Smooth muscle cell (in vitro differentiated cells): ENCODE results near the gene KRTAP2-1. TPM values are rescaled to one million over a fixed set of nuclear protein-coding genes. Genes with fewer than 3 reads are reported as not detected.

Source experiments
- DNase-seq: peaks from one replicate; lab custom pipeline; 2025; ENCODE audit not compliant: unreplicated experiment; lab: John Stamatoyannopoulos, UW
- H2AFZ ChIP-seq: fragments of 200-600 bp; sonication (generic); 2 replicates; pipeline ENCODE4 v1.6.0; 2016; ENCODE audit warnings: antibody characterized with exemption, low read depth, mild to moderate bottlenecking
- H3F3A ChIP-seq: fragments of 200-600 bp; sonication (generic); 2 replicates; pipeline ENCODE4 v1.6.0; 2017; ENCODE audit warnings: antibody characterized with exemption, low read depth
- H3K27ac ChIP-seq: fragments of 200-600 bp; sonication (generic); 2 replicates; pipeline ENCODE4 v1.5.1; 2016; ENCODE audit warnings: low read depth, mild to moderate bottlenecking
- H3K27me3 ChIP-seq: fragments of 200-600 bp; sonication (generic); 2 replicates; pipeline ENCODE4 v1.6.1; 2016; ENCODE audit warnings: low read depth, mild to moderate bottlenecking
- H3K36me3 ChIP-seq: fragments of 200-600 bp; sonication (generic); 2 replicates; pipeline ENCODE4 v1.5.1; 2016; ENCODE audit warnings: low read depth
- H3K4me1 ChIP-seq: fragments of 200-600 bp; sonication (generic); 2 replicates; pipeline ENCODE4 v1.5.1; 2016; ENCODE audit warnings: low read depth
- H3K4me2 ChIP-seq: fragments of 200-600 bp; sonication (generic); 2 replicates; pipeline ENCODE4 v1.6.0; 2016; ENCODE audit warnings: mild to moderate bottlenecking
- H3K4me3 ChIP-seq: fragments of 200-600 bp; sonication (generic); 2 replicates; pipeline ENCODE4 v1.5.1; 2016; ENCODE audit warnings: mild to moderate bottlenecking
- H3K79me2 ChIP-seq: fragments of 200-600 bp; sonication (generic); 2 replicates; pipeline ENCODE4 v1.6.0; 2016; ENCODE audit warnings: low read depth, mild to moderate bottlenecking
- H3K9ac ChIP-seq: fragments of 200-600 bp; sonication (generic); 2 replicates; pipeline ENCODE4 v1.6.0; 2016; ENCODE audit warnings: low read depth
- H3K9me3 ChIP-seq: fragments of 200-600 bp; sonication (generic); replicated peaks from 2 replicates; pipeline ENCODE4 v1.5.1; 2016; ENCODE audit warnings: low read depth
- H4K20me1 ChIP-seq: fragments of 200-600 bp; sonication (generic); 2 replicates; pipeline ENCODE4 v1.6.0; 2016; ENCODE audit warnings: low read depth
- CTCF ChIP-seq: fragments of 200-600 bp; sonication (generic); IDR thresholded peaks from 2 replicates; pipeline ENCODE4 v1.5.1; 2017; ENCODE audit warnings: borderline replicate concordance, mild to moderate bottlenecking, antibody characterized with exemption; ENCODE audit not compliant: insufficient read depth, poor library complexity, severe bottlenecking
- WGBS: methylation state at CpG from one replicate; pipeline ENCODE4 v1.1.7; 2016; ENCODE audit warnings: low lambda C conversion rate; 5-methylcytosine and 5-hydroxymethylcytosine counted together
- polyA plus RNA-seq: library from polyadenylated mRNA; unstranded; fragments of >200 nt; fragmentation: Nextera tagmentation; extraction: Ambion mirVana; gene quantifications from 2 replicates; pipeline ENCODE4 v1.2.1, GENCODE V29; 2016
- total RNA-seq: library from RNA; depleted of rRNA; stranded (reverse); fragments of >200 nt; gene quantifications from 2 replicates; pipeline ENCODE4 v1.2.3, GENCODE V29; 2014

KRTAP2-1 gene
- total and polyA plus RNA-seq, 2 experiments from 2014 or later, result not detected

DNA sequence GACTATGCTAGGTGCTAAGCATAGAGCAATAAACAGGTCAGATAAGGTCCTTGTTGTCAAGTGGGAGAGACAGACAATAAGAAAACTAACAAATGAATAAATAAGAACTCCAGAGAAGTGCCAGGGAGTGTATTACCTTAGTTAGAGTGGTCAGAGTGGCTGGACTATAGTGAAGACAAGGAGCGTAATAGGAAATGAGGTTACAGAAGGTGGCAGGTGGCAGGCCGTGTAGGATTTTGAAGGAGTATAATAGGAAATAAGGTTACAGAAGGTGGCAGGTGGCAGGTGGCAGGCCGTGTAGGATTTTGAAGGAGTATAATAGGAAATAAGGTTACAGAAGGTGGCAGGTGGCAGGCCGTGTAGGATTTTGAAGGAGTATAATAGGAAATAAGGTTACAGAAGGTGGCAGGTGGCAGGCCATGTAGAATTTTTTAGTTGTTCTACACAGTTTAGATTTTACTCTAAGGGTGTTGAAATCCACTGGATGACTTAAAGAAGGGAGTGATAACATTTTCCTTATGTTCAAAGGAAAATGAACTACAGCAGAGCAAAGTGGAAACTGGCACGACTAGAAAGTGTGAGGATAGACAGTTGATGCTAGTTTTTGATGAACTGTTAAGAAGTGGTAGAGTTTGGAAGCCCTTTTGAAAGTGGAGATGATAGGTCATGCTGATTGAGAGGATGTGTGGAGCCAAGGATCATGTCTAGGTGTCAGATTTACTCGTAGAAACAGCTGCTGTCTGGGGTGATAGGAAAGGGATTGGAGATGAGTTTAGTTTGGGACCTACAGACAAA is 34.6 kb downstream of the KRTAP2-1 start:
- H2AFZ ChIP-seq, result no peak overlapping the region
- no peak overlapping the region for H3K27ac ChIP-seq

DNA sequence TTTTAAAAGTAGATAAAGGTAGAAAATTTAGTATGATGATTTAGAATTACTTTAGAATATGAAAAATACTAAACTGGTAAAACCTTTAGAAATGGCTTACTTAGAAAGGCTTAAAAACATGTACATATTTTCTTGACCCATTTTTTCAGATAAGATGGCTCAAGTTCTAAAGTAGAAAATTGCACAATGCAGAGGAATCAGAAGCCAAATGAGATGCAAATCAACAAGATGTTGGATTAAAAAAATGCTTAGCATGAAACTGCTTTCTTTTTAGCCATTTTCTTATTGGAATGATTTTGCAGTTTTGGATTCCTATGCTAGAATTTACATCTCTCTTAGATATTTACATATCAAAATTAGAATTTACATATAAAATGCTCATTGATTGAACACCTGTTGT is 36.7 kb downstream of the KRTAP2-1 start:
- no peak for TF ChIP-seq CTCF
- Histone ChIP-seq H3K36me3 (no peaks in the 10 kb centered on the region), H3F3A (no peaks in the 10 kb centered on the region), H3K9ac (no peak overlapping the region), H3K4me2 (no peak overlapping the region), H4K20me1 (no peaks in the 10 kb centered on the region), H3K9me3 (no peaks in the 10 kb centered on the region), H3K4me1 (peaks cover 5% of the 10 kb centered on the region), H3K27me3 (no peaks in the 10 kb centered on the region), H2AFZ (no peak overlapping the region), H3K4me3 (no peak overlapping the region), H3K79me2 (no peaks in the 10 kb centered on the region), H3K27ac (no peak overlapping the region)
- DNase-seq, result no peak

More for the DNA sequence above, 34.6 kb downstream of the KRTAP2-1 start:
- Histone ChIP-seq H3K4me2 (no peak overlapping the region), H3F3A (no peaks in the 10 kb centered on the region), H4K20me1 (no peaks in the 10 kb centered on the region), H3K4me1 (peaks cover 5% of the 10 kb centered on the region), H3K9me3 (no peaks in the 10 kb centered on the region), H3K79me2 (no peaks in the 10 kb centered on the region), H3K4me3 (no peak overlapping the region), H3K36me3 (no peaks in the 10 kb centered on the region), H3K27me3 (no peaks in the 10 kb centered on the region), H3K9ac (no peak overlapping the region)
- TF ChIP-seq CTCF, result no peak
- 84% methylated on average over 6 of the region's 6 CpGs for WGBS
- no peak for DNase-seq

DNA sequence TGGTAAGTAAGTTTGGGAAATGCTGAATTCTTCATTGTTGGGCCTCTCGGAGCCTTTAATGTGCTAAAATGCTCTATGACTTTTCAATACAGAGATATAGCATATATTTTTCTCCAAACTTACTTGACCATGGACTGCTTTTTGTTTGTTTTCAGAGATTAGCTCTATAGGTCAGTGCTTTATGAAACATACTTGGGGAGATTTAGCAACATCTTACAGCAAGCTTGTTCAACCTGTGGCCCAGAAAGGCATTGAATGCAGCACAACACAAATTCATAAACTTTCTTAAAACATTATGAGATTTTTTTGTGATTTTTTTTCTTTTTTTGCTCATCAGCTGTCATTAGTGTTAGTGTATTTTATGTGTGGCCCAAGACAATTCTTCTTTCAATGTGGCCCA is 37.2 kb downstream of the KRTAP2-1 start:
- H3K4me2 ChIP-seq, result no peak overlapping the region
- H3K9ac ChIP-seq, result no peak overlapping the region
- H3K27me3 ChIP-seq, result no peaks in the 10 kb centered on the region
- H3K9me3 ChIP-seq, result no peaks in the 10 kb centered on the region
- no peaks in the 10 kb centered on the region for H4K20me1 ChIP-seq
- no peak overlapping the region for H2AFZ ChIP-seq
- DNase-seq, result no peak
- no peak overlapping the region for H3K4me3 ChIP-seq
- H3K27ac ChIP-seq, result no peak overlapping the region
- peaks cover 5% of the 10 kb centered on the region for H3K4me1 ChIP-seq
- H3K36me3 ChIP-seq, result no peaks in the 10 kb centered on the region
- H3F3A ChIP-seq, result no peaks in the 10 kb centered on the region
- H3K79me2 ChIP-seq, result no peaks in the 10 kb centered on the region
- TF ChIP-seq CTCF, result no peak
- 84% methylated on average over 1 of the region's 1 CpG for WGBS

GRCh38 chr17:41009301-41009760 is 37.8 kb downstream of the KRTAP2-1 start:
- H3K4me1 ChIP-seq, result peaks cover 5% of the 10 kb centered on the region
- H2AFZ ChIP-seq, result no peak overlapping the region
- H3K4me3 ChIP-seq, result no peak overlapping the region
- no peak for DNase-seq
- no peaks in the 10 kb centered on the region for H3K79me2 ChIP-seq
- no peaks in the 10 kb centered on the region for H4K20me1 ChIP-seq
- WGBS, result 37% methylated on average over 4 of the region's 4 CpGs
- no peak overlapping the region for H3K4me2 ChIP-seq
- no peak for TF ChIP-seq CTCF
- H3F3A ChIP-seq, result no peaks in the 10 kb centered on the region
- H3K9ac ChIP-seq, result no peak overlapping the region
- H3K27ac ChIP-seq, result no peak overlapping the region
- peaks cover 2% of the 10 kb centered on the region for H3K27me3 ChIP-seq
- H3K9me3 ChIP-seq, result no peaks in the 10 kb centered on the region
- no peaks in the 10 kb centered on the region for H3K36me3 ChIP-seq
